Mesothelial cell of epicardium (in vitro differentiated cells): ENCODE results near the gene BRAP. TPM values are rescaled to one million over a fixed set of nuclear protein-coding genes. Genes with fewer than 3 reads are reported as not detected.
"Not testable (repeated sequence)": the region's sequence is repeated elsewhere in the genome, so short reads cannot be mapped to it uniquely, and the experiment has no call there.

Experiments
- DNase-seq, 2 experiments: peaks; one replicate each; pipeline ENCODE4 v3.0.0; 2021; ENCODE audit warnings: low spot score in 2 of 2; ENCODE audit not compliant: unreplicated experiment in 2 of 2
- H3K27ac Mint-ChIP-seq: 2 replicates; pipeline ENCODE4 v1.8.0; 2021; ENCODE audit warnings: mixed read lengths
- H3K27me3 Mint-ChIP-seq: 2 replicates; pipeline ENCODE4 v1.8.0; 2021; ENCODE audit warnings: low read depth, mixed read lengths
- H3K36me3 Mint-ChIP-seq: 2 replicates; pipeline ENCODE4 v1.8.0; 2021; ENCODE audit warnings: mixed read lengths
- H3K4me1 Mint-ChIP-seq: 2 replicates; pipeline ENCODE4 v1.8.0; 2021; ENCODE audit warnings: mixed read lengths
- H3K4me3 Mint-ChIP-seq: 2 replicates; pipeline ENCODE4 v1.8.0; 2021; ENCODE audit warnings: mild to moderate bottlenecking, moderate library complexity, mixed read lengths
- H3K9me3 Mint-ChIP-seq: 2 replicates; pipeline ENCODE4 v1.8.0; 2021; ENCODE audit warnings: mixed read lengths
- CTCF ChIP-seq: fragments of 200-600 bp; sonication (generic); IDR thresholded peaks from one replicate; pipeline ENCODE4 v1.5.0; 2021; ENCODE audit warnings: antibody characterized with exemption; ENCODE audit not compliant: unreplicated experiment
- total RNA-seq: library from RNA; stranded (reverse); gene quantifications from 3 replicates; pipeline ENCODE4 v1.2.1, GENCODE V29; 2021

The BRAP gene
- total RNA-seq, 1 donor from 2014 or later, result 18.6 TPM

- TF ChIP-seq CTCF, result no peak
- no peak overlapping the region for H3K4me3 Mint-ChIP-seq
- H3K27me3 Mint-ChIP-seq, result no peaks in the 10 kb centered on the region
- H3K36me3 Mint-ChIP-seq, result peaks cover 23% of the 10 kb centered on the region
- H3K9me3 Mint-ChIP-seq, result no peaks in the 10 kb centered on the region
- no peaks in the 10 kb centered on the region for H3K4me1 Mint-ChIP-seq
- no peak overlapping the region for H3K27ac Mint-ChIP-seq
- no peak for DNase-seq
Measured at GRCh38 chr12:111664961-111665865, 20.5 kb downstream of the BRAP start.

- H3K27me3 Mint-ChIP-seq, result no peaks in the 10 kb centered on the region
- H3K4me3 Mint-ChIP-seq, result no peak overlapping the region
- peaks cover 20% of the 10 kb centered on the region for H3K36me3 Mint-ChIP-seq
Measured at GRCh38 chr12:111664499-111664898, 21.3 kb downstream of the BRAP start.

GRCh38 chr12:111656016-111656415 lies 29.7 kb downstream of the BRAP start:
- no peaks in the 10 kb centered on the region for H3K4me1 Mint-ChIP-seq

More at GRCh38 chr12:111664499-111664898, 21.3 kb downstream of the BRAP start:
- Mint-ChIP-seq H3K9me3 (no peaks in the 10 kb centered on the region), H3K27ac (no peak overlapping the region), H3K4me1 (no peaks in the 10 kb centered on the region)
- TF ChIP-seq CTCF, result no peak
- DNase-seq, result no peak

GRCh38 chr12:111655356-111655755 lies 30.4 kb downstream of the BRAP start:
- H3K9me3 Mint-ChIP-seq, result no peaks in the 10 kb centered on the region
- peak overlapping the region; percentile 7 for H3K27ac Mint-ChIP-seq
- H3K27me3 Mint-ChIP-seq, result no peaks in the 10 kb centered on the region
- H3K4me3 Mint-ChIP-seq, result no peak overlapping the region
- no peaks in the 10 kb centered on the region for H3K4me1 Mint-ChIP-seq
- peaks cover 30% of the 10 kb centered on the region for H3K36me3 Mint-ChIP-seq
- no peak for DNase-seq
- TF ChIP-seq CTCF, result no peak

More at GRCh38 chr12:111656016-111656415, 29.7 kb downstream of the BRAP start:
- Mint-ChIP-seq H3K4me3 (no peak overlapping the region), H3K27me3 (no peaks in the 10 kb centered on the region), H3K9me3 (no peaks in the 10 kb centered on the region), H3K36me3 (peaks cover 32% of the 10 kb centered on the region), H3K27ac (no peak overlapping the region)
- no peak for DNase-seq
- no peak for TF ChIP-seq CTCF

GRCh38 chr12:111653596-111653995 lies 32.2 kb downstream of the BRAP start:
- no peak for DNase-seq
- no peak for TF ChIP-seq CTCF
- Mint-ChIP-seq H3K9me3 (no peaks in the 10 kb centered on the region), H3K4me1 (no peaks in the 10 kb centered on the region), H3K4me3 (no peak overlapping the region), H3K27ac (no peak overlapping the region), H3K36me3 (peaks cover 27% of the 10 kb centered on the region), H3K27me3 (no peaks in the 10 kb centered on the region)

- not testable (repeated sequence) for H3K27me3 Mint-ChIP-seq, H3K4me3 Mint-ChIP-seq, H3K27ac Mint-ChIP-seq, H3K4me1 Mint-ChIP-seq, DNase-seq, H3K9me3 Mint-ChIP-seq
- peaks cover 24% of the 10 kb centered on the region for H3K36me3 Mint-ChIP-seq
Measured at GRCh38 chr12:111652530-111652929, 33.2 kb downstream of the BRAP start.
